ENCODE data around the gene PALB2.

PALB2 gene

DNA sequence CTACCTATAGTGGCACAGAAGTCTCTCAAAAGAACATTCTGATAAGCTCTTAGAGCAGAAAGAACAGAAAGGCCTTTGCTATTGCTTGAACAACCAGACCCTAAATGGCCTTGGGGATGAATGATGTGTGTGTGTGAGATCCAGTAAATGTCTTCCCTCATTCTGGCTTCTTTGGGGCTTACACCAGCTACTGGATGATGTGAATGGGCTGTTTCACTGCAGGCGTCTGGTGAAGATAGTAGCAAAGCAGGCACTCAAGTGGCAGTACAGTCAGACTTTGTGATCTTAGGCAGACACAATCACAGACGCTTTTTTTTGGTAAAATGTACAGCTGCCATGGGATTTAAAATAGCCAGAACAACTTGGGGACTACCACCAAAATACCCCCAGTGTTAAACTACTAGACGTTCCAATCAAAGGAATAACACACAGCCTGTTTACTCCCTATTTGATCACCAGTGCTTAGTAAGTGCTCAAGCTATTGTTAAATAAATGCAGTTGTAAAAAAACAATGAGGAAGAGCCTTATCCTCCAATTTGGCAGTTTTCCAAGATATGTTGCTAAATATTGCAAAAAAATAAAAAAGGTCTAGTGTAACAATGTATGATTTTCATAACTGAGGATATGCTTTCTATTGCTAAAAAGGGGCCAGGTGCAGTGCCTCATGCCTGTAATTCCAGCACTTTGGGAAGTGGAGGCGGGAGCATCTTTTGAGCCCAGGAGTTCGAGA is 62.8 kb downstream of the PALB2 start:
- Histone ChIP-seq H3K4me3 (IDR thresholded peaks at IDR 0.05; ENCODE audit: insufficient read depth, low read depth, low read length) (no peak overlapping the region), H2AFZ (ENCODE audit: low read depth) (no peak overlapping the region), H3K79me2 (ENCODE audit: insufficient read depth, low read depth) (no peaks in the 10 kb centered on the region), H3K27me3 (ENCODE audit: insufficient read depth, low read depth) (no peaks in the 10 kb centered on the region), H3K9ac (no peak overlapping the region), H3K27ac (no peak overlapping the region), H3K4me1 (ENCODE audit: low read depth, poor library complexity, severe bottlenecking) (peaks cover 5% of the 10 kb centered on the region), H4K20me1 (ENCODE audit: insufficient read depth) (no peaks in the 10 kb centered on the region), H3K4me2 (no peak overlapping the region), H3K36me3 (ENCODE audit: insufficient read depth) (no peaks in the 10 kb centered on the region; the same call in 1 of the 2 replicates)
- TF ChIP-seq, protein P1, sequence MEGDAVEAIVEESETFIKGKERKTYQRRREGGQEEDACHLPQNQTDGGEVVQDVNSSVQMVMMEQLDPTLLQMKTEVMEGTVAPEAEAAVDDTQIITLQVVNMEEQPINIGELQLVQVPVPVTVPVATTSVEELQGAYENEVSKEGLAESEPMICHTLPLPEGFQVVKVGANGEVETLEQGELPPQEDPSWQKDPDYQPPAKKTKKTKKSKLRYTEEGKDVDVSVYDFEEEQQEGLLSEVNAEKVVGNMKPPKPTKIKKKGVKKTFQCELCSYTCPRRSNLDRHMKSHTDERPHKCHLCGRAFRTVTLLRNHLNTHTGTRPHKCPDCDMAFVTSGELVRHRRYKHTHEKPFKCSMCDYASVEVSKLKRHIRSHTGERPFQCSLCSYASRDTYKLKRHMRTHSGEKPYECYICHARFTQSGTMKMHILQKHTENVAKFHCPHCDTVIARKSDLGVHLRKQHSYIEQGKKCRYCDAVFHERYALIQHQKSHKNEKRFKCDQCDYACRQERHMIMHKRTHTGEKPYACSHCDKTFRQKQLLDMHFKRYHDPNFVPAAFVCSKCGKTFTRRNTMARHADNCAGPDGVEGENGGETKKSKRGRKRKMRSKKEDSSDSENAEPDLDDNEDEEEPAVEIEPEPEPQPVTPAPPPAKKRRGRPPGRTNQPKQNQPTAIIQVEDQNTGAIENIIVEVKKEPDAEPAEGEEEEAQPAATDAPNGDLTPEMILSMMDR (conservative IDR thresholded peaks at IDR 0.05; ENCODE audit: low read depth, low read length) = no peak

DNA sequence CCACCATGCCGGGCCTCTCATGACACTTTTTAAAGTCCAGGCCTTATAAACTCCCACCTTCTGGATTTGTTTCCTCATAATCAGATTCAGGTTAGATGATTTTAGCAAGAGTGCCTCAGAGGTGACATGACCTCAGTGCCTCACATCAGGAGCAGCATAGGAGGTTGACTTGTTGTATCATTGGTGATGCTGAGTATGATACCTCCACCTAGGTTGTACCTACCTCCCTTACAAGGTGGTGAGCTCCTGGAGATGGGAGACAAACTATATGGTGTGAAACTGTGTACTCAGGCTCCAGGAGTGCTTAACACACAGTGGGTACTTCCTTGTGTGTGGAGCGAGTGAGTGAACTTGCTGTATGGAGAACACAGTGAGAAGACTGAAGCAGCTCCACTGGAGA is 63.6 kb downstream of the PALB2 start:
- Histone ChIP-seq H3K27ac (no peak overlapping the region), H2AFZ (ENCODE audit: low read depth) (no peak overlapping the region), H3K27me3 (ENCODE audit: insufficient read depth, low read depth) (no peaks in the 10 kb centered on the region), H3K9ac (no peak overlapping the region), H3K79me2 (ENCODE audit: insufficient read depth, low read depth) (no peaks in the 10 kb centered on the region), H3K4me1 (ENCODE audit: low read depth, poor library complexity, severe bottlenecking) (peaks cover 5% of the 10 kb centered on the region), H4K20me1 (ENCODE audit: insufficient read depth) (no peaks in the 10 kb centered on the region), H3K4me3 (IDR thresholded peaks at IDR 0.05; ENCODE audit: insufficient read depth, low read depth, low read length) (no peak overlapping the region), H3K4me2 (no peak overlapping the region), H3K36me3 (ENCODE audit: insufficient read depth) (no peaks in the 10 kb centered on the region; the same call in 1 of the 2 replicates)
- TF ChIP-seq, protein P1 (conservative IDR thresholded peaks at IDR 0.05; ENCODE audit: low read depth, low read length) = no peak

DNA sequence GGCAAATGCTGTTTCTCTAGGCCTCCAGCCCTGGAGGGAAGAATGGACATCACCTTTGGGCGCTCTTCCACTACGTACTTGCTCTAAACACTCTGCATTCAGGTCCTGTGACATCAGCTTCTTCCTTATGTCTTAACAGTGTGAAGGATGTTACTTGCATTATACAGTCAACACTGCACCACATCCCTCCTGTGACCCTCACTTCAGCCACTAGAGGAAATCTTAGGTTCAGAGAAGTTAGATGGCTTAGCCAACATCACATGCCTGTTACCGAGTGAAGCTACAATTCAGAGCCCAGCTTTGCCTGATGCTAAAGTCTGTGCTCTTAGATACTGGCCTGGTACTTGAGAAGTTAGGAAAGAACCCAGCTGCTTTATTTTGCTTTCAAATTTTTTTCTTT is 65.3 kb downstream of the PALB2 start:
- no peaks in the 10 kb centered on the region; the same call in 1 of the 2 replicates for H3K36me3 ChIP-seq (ENCODE audit: insufficient read depth)
- H3K9ac ChIP-seq = no peak overlapping the region
- no peak overlapping the region for H2AFZ ChIP-seq (ENCODE audit: low read depth)
- no peak overlapping the region for H3K27ac ChIP-seq
- H3K79me2 ChIP-seq (ENCODE audit: insufficient read depth, low read depth) = no peaks in the 10 kb centered on the region
- no peaks in the 10 kb centered on the region for H3K4me1 ChIP-seq (ENCODE audit: low read depth, poor library complexity, severe bottlenecking)
- no peak overlapping the region for H3K4me2 ChIP-seq
- no peaks in the 10 kb centered on the region for H3K27me3 ChIP-seq (ENCODE audit: insufficient read depth, low read depth)
- H3K4me3 ChIP-seq (IDR thresholded peaks at IDR 0.05; ENCODE audit: insufficient read depth, low read depth, low read length) = no peak overlapping the region
- no peaks in the 10 kb centered on the region for H4K20me1 ChIP-seq (ENCODE audit: insufficient read depth)
- TF ChIP-seq, protein P1 (conservative IDR thresholded peaks at IDR 0.05; ENCODE audit: low read depth, low read length) = no peak

DNA sequence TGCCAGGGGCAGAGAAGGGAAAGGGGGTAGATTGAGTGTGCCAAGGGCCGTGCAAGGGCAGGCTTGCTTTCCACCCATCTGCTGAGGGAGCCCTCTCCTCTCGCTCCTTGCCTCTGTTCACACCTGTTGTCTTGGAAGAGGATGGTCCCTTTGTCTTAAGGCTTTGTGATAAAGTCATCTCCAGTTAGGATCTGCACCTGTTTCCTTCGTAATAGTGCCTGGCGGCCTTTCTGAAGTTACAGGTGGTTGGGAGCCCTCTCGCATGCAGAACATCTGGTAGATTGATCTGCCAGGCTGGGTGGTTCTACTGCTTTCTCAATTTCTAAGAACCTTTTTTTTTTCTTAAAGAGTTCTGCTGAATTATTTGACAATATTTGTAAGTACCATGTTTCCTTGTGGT is 67.3 kb downstream of the PALB2 start:
- Histone ChIP-seq H3K4me3 (IDR thresholded peaks at IDR 0.05; ENCODE audit: insufficient read depth, low read depth, low read length) (no peak overlapping the region), H3K27ac (no peak overlapping the region), H3K36me3 (ENCODE audit: insufficient read depth) (no peaks in the 10 kb centered on the region; the same call in 1 of the 2 replicates), H4K20me1 (ENCODE audit: insufficient read depth) (no peaks in the 10 kb centered on the region), H3K4me1 (ENCODE audit: low read depth, poor library complexity, severe bottlenecking) (no peaks in the 10 kb centered on the region), H3K4me2 (no peak overlapping the region), H3K9ac (no peak overlapping the region), H3K27me3 (ENCODE audit: insufficient read depth, low read depth) (no peaks in the 10 kb centered on the region), H2AFZ (ENCODE audit: low read depth) (no peak overlapping the region), H3K79me2 (ENCODE audit: insufficient read depth, low read depth) (no peaks in the 10 kb centered on the region)
- TF ChIP-seq, protein P1 (conservative IDR thresholded peaks at IDR 0.05; ENCODE audit: low read depth, low read length) = no peak
